ENCODE results near the gene TMA16. TPM values are rescaled to one million over a fixed set of nuclear protein-coding genes. Genes with fewer than 3 reads are reported as not detected.
"Not testable (repeated sequence)": the region's sequence is repeated elsewhere in the genome, so short reads cannot be mapped to it uniquely, and the experiment has no call there.

TMA16 gene
- 10 to 100 TPM; 26.2 to 27.3 TPM for total RNA-seq
- 10 to 100 TPM; 17.7 to 21.4 TPM for polyA plus RNA-seq
- long read RNA-seq, donor 1, transcript TMA16-201 (7 exons, 1,978 nt), result major isoform, 20 of 27 reads
- long read RNA-seq, donor 1, partial matches to known transcripts, result 3 of 27 reads
- long read RNA-seq, donor 1, other reads (novel, unspliced or antisense), result 4 of 27 reads
- long read RNA-seq, donor 2, partial matches to known transcripts, result 4 of 9 reads
- long read RNA-seq, donor 2, other reads (novel, unspliced or antisense), result 0 of 9 reads

DNA sequence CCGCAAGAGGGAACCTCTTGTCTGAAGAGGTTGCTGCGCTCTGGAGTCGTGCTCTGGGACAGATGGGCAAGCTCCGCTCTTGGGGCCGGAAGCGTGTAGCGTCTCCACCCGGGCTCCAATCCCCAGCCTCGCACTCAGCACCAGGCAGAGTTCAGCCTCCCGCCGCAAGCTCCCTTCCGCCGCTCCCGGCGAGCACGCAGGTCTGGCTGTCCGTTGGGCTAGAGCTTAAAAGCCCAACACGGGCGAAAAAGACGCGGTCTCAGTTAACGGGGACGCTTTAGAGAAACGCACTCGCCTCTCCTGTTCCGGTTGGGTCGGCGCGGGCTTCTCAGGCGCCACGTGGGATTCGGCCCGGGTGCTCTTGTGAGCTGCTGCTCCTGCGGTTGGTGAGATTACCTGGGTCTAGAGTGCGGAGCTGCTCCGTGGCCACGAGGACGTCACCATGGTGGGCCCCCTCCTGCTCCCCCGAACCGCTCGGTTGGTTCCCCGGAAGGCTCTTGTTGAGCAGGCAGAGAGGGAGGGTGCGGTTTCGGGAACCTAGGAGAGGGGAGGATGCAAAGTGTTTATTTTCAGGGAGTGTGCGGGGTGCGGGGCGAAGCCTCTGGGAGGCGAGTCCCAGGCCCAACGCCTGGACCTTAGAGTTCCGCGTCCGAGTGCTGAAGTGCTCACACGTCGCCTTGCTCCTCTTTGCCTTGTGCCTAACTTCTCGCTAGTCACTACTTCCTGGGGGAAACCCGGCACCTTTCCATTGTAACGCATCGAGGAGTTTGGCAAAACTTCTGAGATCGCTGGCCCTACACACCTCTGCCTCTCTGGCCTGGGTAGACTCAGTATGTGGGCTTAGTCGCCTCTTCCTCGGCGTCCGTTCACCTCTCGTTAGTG lies at the start of gene TMA16:
Gene TMA16 (plus strand): TSS at position 331 of the 882 bp plus-strand sequence. CDS start 112 bp downstream, at position 443.
- no peaks in the 10 kb centered on the region for H3K27me3 ChIP-seq (ENCODE audit: control insufficient read depth in 1 of 2, insufficient read depth in 2 of 2, low read length in 1 of 2)
- peak within 1 kb of the TSS; percentile 84 to 85 for H3K4me3 ChIP-seq (ENCODE audit: low read length in 2 of 2)
- intact Hi-C loops (cut with DNase I), result loop anchor here (5.0 to 10.0 kb wide), 2 partner anchors 48 to 160 kb away; partner anchors contain the start of gene NPY1R (in 1 of the 2)
- WGBS, 2 donors, result 0% methylated on average over 62 to 64 of the region's 64 CpGs
- no peaks in the 10 kb centered on the region for H3K36me3 ChIP-seq (ENCODE audit: control insufficient read depth in 1 of 2, insufficient read depth in 2 of 2, low read length in 1 of 2)
- H3K4me1 ChIP-seq (ENCODE audit: control insufficient read depth in 1 of 2, insufficient read depth in 2 of 2, low read length in 2 of 2), result no peaks in the 10 kb centered on the region
- ATAC-seq (ENCODE audit: low FRiP score) (peak; percentile 96), DNase-seq (peak; percentile 93 to 95)
- H3K9me3 ChIP-seq (ENCODE audit: control insufficient read depth, low read length), result no peaks in the 10 kb centered on the region
- peak within 1 kb of the TSS in 1 of 2 donors; percentile 71 for H3K27ac ChIP-seq (ENCODE audit: low read depth in 1 of 2, low read length in 2 of 2)

DNA sequence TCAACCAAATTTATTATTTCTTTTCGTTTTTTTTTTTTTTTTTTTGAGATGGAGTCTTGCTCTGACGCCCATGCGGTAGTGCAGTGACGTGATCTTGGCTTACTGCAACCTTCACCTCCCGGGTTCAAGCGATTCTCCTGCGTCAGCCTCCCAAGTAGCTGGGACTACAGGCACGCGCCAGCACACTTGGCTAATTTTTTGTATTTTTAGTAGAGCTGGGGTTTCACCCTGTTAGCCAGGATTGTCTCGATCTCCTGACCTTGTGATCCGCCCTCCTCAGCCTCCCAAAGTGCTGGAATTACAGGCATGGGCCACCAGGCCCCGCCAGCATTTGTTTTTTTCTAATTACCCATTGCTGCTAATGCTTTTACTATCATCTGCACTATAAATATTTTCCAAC lies 47.5 kb upstream of the TMA16 start:
- H3K9me3 ChIP-seq (ENCODE audit: control insufficient read depth, low read length); H3K4me3 ChIP-seq (ENCODE audit: low read length in 2 of 2); H3K27ac ChIP-seq (ENCODE audit: low read depth in 1 of 2, low read length in 2 of 2); H3K36me3 ChIP-seq (ENCODE audit: control insufficient read depth in 1 of 2, insufficient read depth in 2 of 2, low read length in 1 of 2); H3K4me1 ChIP-seq (ENCODE audit: control insufficient read depth in 1 of 2, insufficient read depth in 2 of 2, low read length in 2 of 2); H3K27me3 ChIP-seq (ENCODE audit: control insufficient read depth in 1 of 2, insufficient read depth in 2 of 2, low read length in 1 of 2); intact Hi-C loops (cut with DNase I): not testable (repeated sequence)
- ATAC-seq (ENCODE audit: low FRiP score) (peak; percentile 48), DNase-seq (peak in 1 of 2 donors; percentile 66)
- 71 to 74% methylated on average over 12 of the region's 12 CpGs for WGBS, 2 donors

DNA sequence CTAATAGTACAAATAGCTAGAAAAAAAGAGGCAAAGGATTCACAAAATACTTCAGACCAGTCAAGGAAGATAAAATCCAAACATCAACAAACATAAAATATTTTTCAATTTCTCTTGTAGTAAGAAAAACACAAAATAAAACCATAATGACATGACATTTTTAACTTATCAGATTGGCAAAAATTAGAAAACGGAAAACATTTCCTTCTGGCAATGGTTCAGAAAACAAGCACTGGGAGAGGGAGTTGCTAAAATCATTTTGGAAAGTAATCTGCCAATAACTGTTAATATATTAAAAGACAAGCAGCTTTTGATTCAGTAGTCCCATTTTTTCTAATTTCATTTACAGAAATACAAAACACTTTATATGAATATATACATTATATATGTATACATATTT lies 47.0 kb upstream of the TMA16 start:
- Histone ChIP-seq H3K9me3 (ENCODE audit: control insufficient read depth, low read length) (no peaks in the 10 kb centered on the region), H3K27me3 (ENCODE audit: control insufficient read depth in 1 of 2, insufficient read depth in 2 of 2, low read length in 1 of 2) (no peaks in the 10 kb centered on the region), H3K27ac (ENCODE audit: low read depth in 1 of 2, low read length in 2 of 2) (no peak overlapping the region), H3K4me3 (ENCODE audit: low read length in 2 of 2) (no peak overlapping the region), H3K4me1 (ENCODE audit: control insufficient read depth in 1 of 2, insufficient read depth in 2 of 2, low read length in 2 of 2) (no peaks in the 10 kb centered on the region), H3K36me3 (ENCODE audit: control insufficient read depth in 1 of 2, insufficient read depth in 2 of 2, low read length in 1 of 2) (no peaks in the 10 kb centered on the region)
- ATAC-seq (ENCODE audit: low FRiP score), result no peak
- intact Hi-C loops (cut with DNase I), result no loop called here
- DNase-seq, result no peak
- WGBS, 2 donors, result 0 to 6% methylated on average over 1 of the region's 1 CpG

DNA sequence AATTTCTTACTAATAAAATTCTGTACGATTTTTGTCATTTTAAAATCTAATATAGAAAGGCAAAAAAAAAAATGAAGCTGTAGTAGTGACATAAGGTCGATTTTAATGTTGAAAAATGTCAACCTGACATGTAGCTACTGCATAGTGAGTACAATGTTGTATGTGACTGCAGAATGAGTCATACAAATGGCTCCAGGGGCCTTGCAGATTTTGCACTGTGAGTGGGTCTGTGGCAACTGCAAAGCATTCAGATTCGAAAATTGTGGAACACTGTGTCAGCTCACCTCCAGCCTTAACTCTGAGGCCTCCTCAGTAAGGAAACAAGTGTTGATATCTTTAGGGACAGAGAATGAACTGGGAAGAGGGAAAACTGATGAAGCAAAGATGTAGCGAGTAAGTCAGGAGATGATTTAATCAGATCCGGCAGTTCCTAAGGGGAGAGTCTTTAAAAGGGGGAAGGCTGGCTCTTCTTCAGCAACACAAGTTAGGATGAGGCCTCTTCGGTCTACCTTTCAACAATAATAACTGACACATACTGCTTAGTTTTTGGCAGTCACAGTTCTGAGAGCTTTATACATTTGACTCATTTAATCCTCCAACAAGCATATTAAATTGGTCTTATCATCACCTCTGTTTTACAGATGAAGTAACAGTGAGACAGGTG lies 45.8 kb upstream of the TMA16 start:
- H3K27ac ChIP-seq (ENCODE audit: low read depth in 1 of 2, low read length in 2 of 2), result no peak overlapping the region
- no peak for ATAC-seq (ENCODE audit: low FRiP score)
- H3K4me3 ChIP-seq (ENCODE audit: low read length in 2 of 2), result no peak overlapping the region
- no peaks in the 10 kb centered on the region for H3K4me1 ChIP-seq (ENCODE audit: control insufficient read depth in 1 of 2, insufficient read depth in 2 of 2, low read length in 2 of 2)
- H3K36me3 ChIP-seq (ENCODE audit: control insufficient read depth in 1 of 2, insufficient read depth in 2 of 2, low read length in 1 of 2), result no peaks in the 10 kb centered on the region
- DNase-seq, result no peak
- H3K9me3 ChIP-seq (ENCODE audit: control insufficient read depth, low read length), result no peaks in the 10 kb centered on the region
- H3K27me3 ChIP-seq (ENCODE audit: control insufficient read depth in 1 of 2, insufficient read depth in 2 of 2, low read length in 1 of 2), result no peaks in the 10 kb centered on the region
- 68 to 72% methylated on average over 6 of the region's 6 CpGs for WGBS, 2 donors
- intact Hi-C loops (cut with DNase I), result no loop called here

DNA sequence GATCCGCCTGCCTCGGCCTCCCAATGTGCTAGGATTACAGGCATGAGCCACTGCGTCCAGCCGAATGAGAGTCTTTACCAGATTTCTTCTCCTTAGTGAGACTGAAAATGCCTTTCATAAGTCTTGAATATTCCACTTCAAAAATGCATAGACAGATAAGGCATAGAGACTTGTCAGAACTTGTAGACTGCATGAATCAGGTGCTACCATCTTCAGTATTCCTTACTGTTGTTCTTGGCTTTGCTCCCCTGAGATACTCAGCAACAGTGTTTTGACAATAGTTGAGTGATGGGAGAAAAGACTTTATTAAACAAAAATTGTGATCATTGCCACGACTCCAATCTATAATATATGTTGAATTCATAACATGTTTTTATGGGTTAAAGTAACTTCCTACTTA lies 31.9 kb upstream of the TMA16 start:
- Histone ChIP-seq H3K27me3 (ENCODE audit: control insufficient read depth in 1 of 2, insufficient read depth in 2 of 2, low read length in 1 of 2) (no peaks in the 10 kb centered on the region), H3K9me3 (ENCODE audit: control insufficient read depth, low read length) (no peaks in the 10 kb centered on the region), H3K4me1 (ENCODE audit: control insufficient read depth in 1 of 2, insufficient read depth in 2 of 2, low read length in 2 of 2) (no peaks in the 10 kb centered on the region), H3K36me3 (ENCODE audit: control insufficient read depth in 1 of 2, insufficient read depth in 2 of 2, low read length in 1 of 2) (no peaks in the 10 kb centered on the region), H3K27ac (ENCODE audit: low read depth in 1 of 2, low read length in 2 of 2) (no peak overlapping the region), H3K4me3 (ENCODE audit: low read length in 2 of 2) (no peak overlapping the region)
- intact Hi-C loops (cut with DNase I), result no loop called here
- ATAC-seq (ENCODE audit: low FRiP score), result no peak
- 82 to 85% methylated on average over 5 of the region's 5 CpGs for WGBS, 2 donors
- DNase-seq, result no peak

DNA sequence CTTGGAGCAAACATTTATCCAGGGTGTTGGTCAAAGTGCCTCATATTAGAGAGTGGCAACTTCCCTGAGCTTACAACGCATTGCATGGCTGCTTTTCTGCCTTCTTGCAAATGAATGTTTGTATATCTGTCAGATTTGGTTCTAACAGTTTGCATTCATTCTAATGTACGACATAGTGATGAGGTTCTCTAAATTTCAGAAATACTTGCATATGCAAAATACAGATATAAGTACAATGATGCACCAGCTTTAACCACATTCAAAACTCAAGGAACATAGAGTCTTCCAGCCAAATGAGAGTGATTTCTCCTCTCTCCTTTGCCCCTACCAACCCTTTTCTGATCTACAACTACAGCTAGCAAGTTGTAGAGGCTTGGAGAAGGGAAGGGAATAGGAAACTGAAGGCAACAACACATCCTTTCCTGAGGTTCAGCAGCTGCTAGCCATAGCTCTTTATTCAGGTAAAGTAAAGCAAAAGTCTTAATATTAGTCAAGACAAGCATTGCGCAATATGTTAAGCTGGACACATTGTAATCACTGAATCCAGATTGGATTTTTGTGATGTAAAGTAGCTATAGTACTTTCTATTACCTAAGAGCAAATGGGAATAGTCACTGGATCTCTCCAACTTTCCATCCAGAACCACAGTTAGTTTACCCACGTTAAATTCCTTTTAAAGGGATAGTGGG lies 27.3 kb upstream of the TMA16 start:
- no peaks in the 10 kb centered on the region for H3K27me3 ChIP-seq (ENCODE audit: control insufficient read depth in 1 of 2, insufficient read depth in 2 of 2, low read length in 1 of 2)
- ATAC-seq (ENCODE audit: low FRiP score) (no peak), DNase-seq (no peak)
- 72 to 76% methylated on average over 4 of the region's 4 CpGs for WGBS, 2 donors
- no peak overlapping the region for H3K4me3 ChIP-seq (ENCODE audit: low read length in 2 of 2)
- H3K27ac ChIP-seq (ENCODE audit: low read depth in 1 of 2, low read length in 2 of 2), result no peak overlapping the region
- intact Hi-C loops (cut with DNase I), result no loop called here
- no peaks in the 10 kb centered on the region for H3K9me3 ChIP-seq (ENCODE audit: control insufficient read depth, low read length)
- no peaks in the 10 kb centered on the region for H3K4me1 ChIP-seq (ENCODE audit: control insufficient read depth in 1 of 2, insufficient read depth in 2 of 2, low read length in 2 of 2)
- H3K36me3 ChIP-seq (ENCODE audit: control insufficient read depth in 1 of 2, insufficient read depth in 2 of 2, low read length in 1 of 2), result no peaks in the 10 kb centered on the region

DNA sequence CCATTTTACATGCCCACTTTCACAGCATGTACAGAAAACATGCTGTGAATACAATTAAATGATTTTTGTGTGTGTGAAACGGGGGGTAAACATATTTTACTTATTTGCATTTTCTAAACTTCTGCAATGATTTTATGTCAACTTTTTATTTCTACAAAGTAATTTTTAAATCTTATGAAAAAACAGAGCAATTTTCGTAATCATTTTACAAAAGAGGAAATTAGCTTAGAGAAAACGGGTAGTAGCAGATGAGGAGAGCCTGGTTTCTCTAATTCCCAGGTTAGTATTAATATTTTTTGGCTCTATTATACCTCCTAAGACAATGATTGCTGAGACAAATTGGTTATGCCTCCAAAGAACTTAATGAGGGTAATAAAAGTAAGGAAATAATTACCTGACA lies 24.1 kb upstream of the TMA16 start:
- H3K9me3 ChIP-seq (ENCODE audit: control insufficient read depth, low read length), result no peaks in the 10 kb centered on the region
- intact Hi-C loops (cut with DNase I), result no loop called here
- H3K4me3 ChIP-seq (ENCODE audit: low read length in 2 of 2), result no peak overlapping the region
- H3K27me3 ChIP-seq (ENCODE audit: control insufficient read depth in 1 of 2, insufficient read depth in 2 of 2, low read length in 1 of 2), result no peaks in the 10 kb centered on the region
- no peaks in the 10 kb centered on the region for H3K4me1 ChIP-seq (ENCODE audit: control insufficient read depth in 1 of 2, insufficient read depth in 2 of 2, low read length in 2 of 2)
- no peak overlapping the region for H3K27ac ChIP-seq (ENCODE audit: low read depth in 1 of 2, low read length in 2 of 2)
- 83 to 86% methylated on average over 3 of the region's 3 CpGs for WGBS, 2 donors
- DNase-seq, result no peak
- ATAC-seq (ENCODE audit: low FRiP score), result no peak
- H3K36me3 ChIP-seq (ENCODE audit: control insufficient read depth in 1 of 2, insufficient read depth in 2 of 2, low read length in 1 of 2), result no peaks in the 10 kb centered on the region

DNA sequence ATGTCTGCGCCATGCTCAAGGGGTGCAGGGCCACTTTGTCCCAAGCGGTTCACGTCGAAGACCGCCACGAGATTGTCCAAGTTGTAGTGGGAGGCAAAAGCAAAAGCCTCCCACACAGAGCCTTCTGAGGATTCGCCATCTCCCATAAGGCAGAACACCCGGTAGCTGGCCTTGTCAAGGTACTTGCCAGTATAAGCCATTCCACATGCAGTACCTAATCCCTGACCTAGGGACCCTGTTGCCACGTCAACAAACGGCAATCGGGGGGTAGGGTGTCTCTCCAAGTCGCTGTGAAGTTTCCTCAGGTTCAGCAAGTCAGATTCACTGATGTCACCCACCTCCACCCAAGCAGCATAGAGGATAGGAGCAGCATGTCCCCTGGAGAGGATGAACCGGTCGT lies 21.4 kb upstream of the TMA16 start:
- WGBS, 2 donors, result 94 to 97% methylated on average over 14 of the region's 14 CpGs
- no peak for ATAC-seq (ENCODE audit: low FRiP score)
- Histone ChIP-seq H3K9me3 (ENCODE audit: control insufficient read depth, low read length) (no peaks in the 10 kb centered on the region), H3K27ac (ENCODE audit: low read depth in 1 of 2, low read length in 2 of 2) (no peak overlapping the region), H3K36me3 (ENCODE audit: control insufficient read depth in 1 of 2, insufficient read depth in 2 of 2, low read length in 1 of 2) (no peaks in the 10 kb centered on the region), H3K4me1 (ENCODE audit: control insufficient read depth in 1 of 2, insufficient read depth in 2 of 2, low read length in 2 of 2) (peaks cover 0 to 3% of the 10 kb centered on the region in 2 donors), H3K27me3 (ENCODE audit: control insufficient read depth in 1 of 2, insufficient read depth in 2 of 2, low read length in 1 of 2) (no peaks in the 10 kb centered on the region), H3K4me3 (ENCODE audit: low read length in 2 of 2) (no peak overlapping the region)
- DNase-seq, result no peak
- intact Hi-C loops (cut with DNase I), result no loop called here

Data from aorta (tissue), 5 donors.